Fibroblast of skin of scalp (primary cell): ENCODE results near the gene IQGAP1.
"Not testable (repeated sequence)": the region's sequence is repeated elsewhere in the genome, so short reads cannot be mapped to it uniquely, and the experiment has no call there.

Experiments used
- DNase-seq: peaks from one replicate; pipeline ENCODE4 v3.0.0-alpha.2; 2013

Gene IQGAP1

DNA sequence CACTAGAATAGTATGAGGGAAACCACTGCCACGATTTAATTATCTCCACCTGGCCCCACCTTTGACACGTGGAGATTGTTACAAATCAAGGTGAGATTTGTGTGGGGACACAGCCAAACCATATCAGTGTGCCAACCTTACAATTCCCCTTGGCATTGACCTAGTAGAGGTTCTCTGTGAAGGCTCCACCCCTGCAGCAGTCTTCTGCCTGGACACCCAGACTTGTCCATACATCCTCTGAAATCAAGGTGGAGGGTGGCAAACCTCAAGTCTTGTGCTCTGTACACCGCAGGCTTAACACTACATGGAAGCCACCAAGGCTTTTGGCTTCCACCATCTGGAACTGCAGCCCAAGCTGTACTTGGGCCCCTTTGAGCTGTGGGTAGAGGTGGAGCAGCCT lies 8.8 kb upstream of the IQGAP1 start:
- no peak for DNase-seq

- DNase-seq, result no peak
These were observed 6.5 kb upstream of the IQGAP1 start for GRCh38 chr15:90381515-90381914.

DNA sequence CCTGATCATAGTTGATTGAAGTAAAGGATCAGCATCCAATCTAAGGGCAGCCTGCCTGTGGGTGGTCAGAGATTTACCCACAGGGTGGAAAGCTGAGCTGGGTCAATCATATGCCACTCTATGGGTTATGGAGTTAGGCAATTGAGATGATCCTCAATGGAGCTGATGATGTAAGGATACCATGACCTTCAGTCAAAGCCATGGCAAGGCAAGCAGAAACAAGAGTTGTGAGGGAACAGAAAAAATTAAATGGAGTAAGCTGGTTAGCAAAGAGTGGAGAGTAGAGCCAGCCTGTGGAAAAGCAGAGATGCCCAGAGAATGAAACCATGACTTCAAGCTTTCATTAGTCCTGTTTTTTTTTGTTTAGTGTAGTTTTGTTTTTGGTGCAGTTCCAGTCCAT lies 5.7 kb upstream of the IQGAP1 start:
- DNase-seq, result peak; percentile 38

DNA sequence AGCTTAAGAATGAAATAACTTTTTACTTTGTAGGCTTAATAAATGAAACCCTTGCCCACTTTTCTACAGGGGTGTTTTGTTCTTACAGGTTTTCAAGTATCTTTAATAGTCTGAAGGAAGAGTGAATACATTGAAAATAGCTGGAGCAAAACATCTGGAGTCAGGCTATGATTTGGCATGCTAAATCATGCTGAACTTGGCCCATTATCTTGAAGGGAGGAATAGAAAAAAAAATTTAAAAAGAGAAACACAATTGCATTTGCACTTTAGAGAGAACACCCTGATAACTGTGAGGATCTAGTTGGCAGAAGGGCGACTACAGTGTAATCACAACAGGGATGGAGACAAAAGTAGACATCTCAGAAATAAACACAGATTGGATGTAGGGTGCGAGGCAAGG lies 1.8 kb upstream of the IQGAP1 start:
- no peak for DNase-seq

- DNase-seq, result peak; percentile 61
These were observed 679 bp downstream of the IQGAP1 start for GRCh38 chr15:90388462-90389380.

GRCh38 chr15:90389513-90389912 lies 1.5 kb downstream of the IQGAP1 start:
- no peak for DNase-seq

GRCh38 chr15:90393040-90393439 lies 5.0 kb downstream of the IQGAP1 start:
- no peak for DNase-seq

GRCh38 chr15:90394074-90394473 lies 6.0 kb downstream of the IQGAP1 start:
- no peak for DNase-seq

DNA sequence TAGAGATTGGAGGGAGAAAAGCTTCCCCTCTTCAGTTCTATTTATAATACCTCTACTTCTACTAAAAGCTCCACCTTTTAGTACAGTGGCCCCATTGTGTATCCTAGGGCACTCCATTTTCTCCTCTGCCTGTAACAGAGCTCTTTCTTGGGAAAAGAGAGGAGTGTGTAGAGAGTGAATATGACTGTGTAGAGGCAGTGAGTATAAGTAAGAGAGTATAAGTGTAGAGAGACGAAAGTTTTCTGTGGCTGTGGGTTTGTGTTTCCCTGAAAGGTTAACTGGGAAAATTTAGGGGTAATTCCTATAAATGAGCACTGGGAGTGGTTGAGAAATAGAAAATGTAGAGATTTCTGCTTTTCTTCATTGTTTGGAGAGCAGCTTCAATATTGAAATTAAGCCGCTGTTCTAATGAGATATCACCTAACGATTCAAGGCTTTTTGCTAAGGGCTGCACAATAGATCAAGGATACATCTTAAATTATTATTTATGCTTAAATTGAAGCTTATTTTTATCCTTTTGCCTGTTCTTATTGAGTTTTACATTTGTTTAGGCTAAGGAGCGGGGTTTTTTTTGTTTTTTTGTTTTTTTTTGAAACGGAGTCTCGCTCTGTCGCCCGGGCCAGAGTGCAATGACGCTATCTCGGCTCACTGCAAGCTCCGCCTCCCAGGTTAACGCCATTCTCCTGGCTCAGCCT lies 6.9 kb downstream of the IQGAP1 start:
- no peak for DNase-seq

DNA sequence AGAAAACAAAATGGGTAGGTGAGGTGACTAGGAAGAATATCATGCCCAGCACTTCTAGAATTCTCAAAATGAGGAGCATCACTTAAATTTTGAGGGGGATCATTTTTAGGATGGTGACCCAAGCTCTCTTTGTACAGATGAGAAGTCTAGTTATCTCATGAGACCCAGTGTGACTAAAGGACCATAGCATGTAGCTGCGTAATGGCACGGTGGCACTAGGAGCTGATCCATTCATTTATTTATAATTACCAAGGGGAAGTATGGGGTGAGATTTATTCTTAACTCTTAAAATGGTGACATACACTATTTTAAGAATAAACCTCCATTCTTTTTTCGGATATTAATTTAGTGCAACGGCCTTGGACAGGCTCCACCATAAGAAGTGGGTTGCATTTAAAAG lies 8.3 kb downstream of the IQGAP1 start:
- DNase-seq, result no peak

DNA sequence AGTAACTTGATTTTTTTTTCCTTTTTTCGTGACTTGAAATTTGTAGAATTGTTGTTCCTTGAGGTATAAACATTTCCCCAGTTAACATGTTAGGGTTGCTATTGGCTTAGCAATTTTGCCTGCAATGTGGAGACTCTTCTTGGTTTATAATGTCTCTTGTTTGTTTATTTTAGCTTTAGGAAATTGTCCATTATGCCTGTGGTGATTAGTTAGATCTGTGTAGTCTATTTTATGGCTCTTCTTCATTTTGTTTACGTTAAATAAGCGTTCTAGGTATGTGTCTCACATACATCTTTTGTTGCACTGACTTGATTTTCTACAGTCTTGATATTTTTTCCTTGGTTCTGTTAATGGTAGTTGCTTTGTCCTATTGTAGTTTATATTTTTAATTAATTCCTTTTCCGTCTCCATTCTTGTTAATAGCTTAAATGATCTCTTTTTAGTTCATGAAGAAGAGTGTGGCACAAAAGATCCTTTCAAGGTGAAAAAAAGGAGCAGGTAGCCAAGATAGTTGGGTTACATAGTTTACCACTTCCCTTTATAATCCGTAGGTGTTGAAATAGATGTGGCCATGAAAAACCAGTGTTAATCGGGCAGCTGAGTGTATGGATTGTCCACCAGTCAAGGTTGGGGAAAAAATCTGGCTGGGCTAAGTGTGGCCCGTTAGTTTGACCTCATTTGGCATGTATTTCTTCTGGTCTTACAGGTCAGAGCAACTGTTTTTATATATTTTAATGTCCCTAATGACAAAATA lies 12.1 kb downstream of the IQGAP1 start:
- DNase-seq, result no peak

DNA sequence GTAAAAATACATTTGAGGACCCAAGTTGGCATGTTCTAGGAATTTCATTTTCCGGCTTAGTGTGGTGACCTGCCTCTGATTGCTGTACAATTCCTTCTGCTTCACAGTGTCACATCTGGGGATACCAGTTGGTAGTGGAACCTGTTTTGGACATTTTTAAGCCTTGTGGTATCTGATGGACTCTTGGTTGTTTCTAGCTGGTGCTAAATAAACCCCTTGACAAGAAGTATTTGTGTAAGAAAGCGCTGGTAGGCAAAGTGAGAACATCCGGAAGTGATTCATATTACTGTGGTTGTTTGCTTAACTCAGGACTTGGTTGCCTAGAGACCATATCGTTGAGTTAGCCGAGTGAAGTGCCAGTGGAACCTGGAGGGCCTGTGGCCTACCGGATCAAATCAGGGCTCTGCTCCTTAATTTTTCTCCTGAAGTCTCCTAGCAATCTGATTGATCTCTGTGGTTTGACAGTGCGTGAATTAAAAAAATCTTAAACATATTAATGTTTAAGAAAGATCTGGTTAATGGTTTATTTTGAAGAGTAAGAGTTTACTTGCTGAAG lies 12.8 kb downstream of the IQGAP1 start:
- peak; percentile 89 for DNase-seq

DNA sequence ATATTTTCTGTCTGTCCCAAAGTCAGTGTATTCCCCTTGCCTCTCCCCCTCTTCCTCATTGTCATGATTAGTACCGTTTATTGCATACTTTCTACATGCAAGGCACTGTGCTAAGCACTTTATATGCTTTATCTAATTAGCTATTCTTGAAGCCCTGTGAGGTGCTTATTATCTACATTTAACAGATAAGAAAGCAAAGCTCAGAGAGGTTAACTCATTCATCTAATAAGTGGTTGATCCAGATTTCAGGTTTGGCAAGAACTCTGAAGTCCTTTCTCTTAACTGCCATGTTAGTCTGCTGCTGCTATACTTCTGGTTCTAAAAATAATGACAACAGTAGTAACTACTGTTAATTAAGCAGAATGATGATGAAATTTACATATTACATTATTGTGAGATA lies 13.5 kb downstream of the IQGAP1 start:
- DNase-seq, result no peak

- DNase-seq, result peak; percentile 87
These were observed 14.2 kb downstream of the IQGAP1 start for GRCh38 chr15:90402223-90402622.

DNA sequence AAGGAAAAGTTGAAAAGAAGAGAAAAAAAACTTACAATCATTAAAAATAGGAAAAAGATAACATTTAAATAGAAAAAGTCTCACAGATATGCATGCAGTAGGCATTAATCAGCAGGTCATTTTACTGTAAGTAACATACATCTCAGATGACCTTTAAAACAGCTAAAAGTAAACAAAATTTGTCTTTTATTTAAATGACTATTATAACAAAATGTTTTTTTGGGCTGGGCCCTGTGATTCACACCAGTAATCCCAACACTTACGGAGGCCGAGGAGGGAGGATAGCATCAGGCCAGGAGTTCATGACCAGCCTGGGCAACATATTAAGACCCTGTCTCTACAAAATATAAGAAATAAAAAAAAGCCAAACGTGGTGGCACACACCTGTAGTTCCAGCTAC lies 14.7 kb downstream of the IQGAP1 start:
- no peak for DNase-seq

- no peak for DNase-seq
These were observed 17.1 kb downstream of the IQGAP1 start for GRCh38 chr15:90405055-90405607.

GRCh38 chr15:90407336-90407735 lies 19.3 kb downstream of the IQGAP1 start:
- DNase-seq, result no peak

- DNase-seq, result no peak
These were observed 19.9 kb downstream of the IQGAP1 start for GRCh38 chr15:90407871-90408317.

DNA sequence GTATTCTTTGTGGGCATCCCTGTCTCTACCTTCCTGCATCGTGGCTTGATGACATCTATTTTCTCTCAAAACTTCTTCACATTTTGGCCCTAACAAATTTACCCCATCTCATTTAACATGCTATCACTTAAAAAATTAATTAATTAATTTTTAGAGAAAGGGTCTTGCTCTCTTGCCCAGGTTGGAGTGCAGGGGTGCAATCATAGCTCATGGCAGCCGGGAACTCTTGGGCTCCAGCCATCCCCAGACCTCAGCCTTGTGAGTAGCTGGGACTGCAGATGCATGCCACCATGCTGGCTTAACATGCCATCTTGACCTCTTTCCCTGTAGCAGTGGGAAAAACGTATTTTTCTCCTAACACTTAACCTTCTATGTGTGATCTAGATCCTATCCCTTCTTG lies 20.6 kb downstream of the IQGAP1 start:
- DNase-seq, result no peak

DNA sequence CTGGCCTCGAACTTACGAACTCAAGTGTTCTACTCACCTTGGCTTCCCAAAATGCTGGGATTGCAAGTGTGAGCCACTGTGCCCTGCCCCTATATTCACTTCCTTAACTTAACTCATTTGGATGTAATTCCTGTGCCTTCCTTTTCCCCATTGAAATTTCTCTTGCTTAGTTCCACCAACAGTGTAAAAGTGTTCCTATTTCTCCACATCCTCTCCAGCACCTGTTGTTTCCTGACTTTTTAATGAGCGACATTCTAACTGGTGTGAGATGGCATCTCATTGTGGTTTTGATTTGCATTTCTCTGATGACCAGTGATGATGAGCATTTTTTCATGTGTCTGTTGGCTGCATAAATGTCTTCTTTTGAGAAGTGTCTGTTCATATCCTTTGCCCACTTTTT lies 21.5 kb downstream of the IQGAP1 start:
- not testable (repeated sequence) for DNase-seq

GRCh38 chr15:90410316-90410715 lies 22.3 kb downstream of the IQGAP1 start:
- not testable (repeated sequence) for DNase-seq

GRCh38 chr15:90411176-90411575 lies 23.1 kb downstream of the IQGAP1 start:
- DNase-seq, result no peak
